ENCODE data around the gene GJE1. TPM values are rescaled to one million over a fixed set of nuclear protein-coding genes. Genes with fewer than 3 reads are reported as not detected.
"Not testable (repeated sequence)": the region's sequence is repeated elsewhere in the genome, so short reads cannot be mapped to it uniquely, and the experiment has no call there.

GJE1 gene
- total and polyA plus RNA-seq, 10 of the 15 experiments (the other 5 are each of a cell fraction or from before 2014, with no cell fraction given), result not detected

GRCh38 chr6:142088858-142089216 lies 43.9 kb upstream of the GJE1 start:
- peak; percentile 80 for TF ChIP-seq REST (IDR thresholded peaks at IDR 0.05; ENCODE audit: low read depth, low read length)
- TF ChIP-seq EZH2 (IDR thresholded peaks at IDR 0.05; ENCODE audit: borderline replicate concordance, control insufficient read depth, low read depth, low read length), result no peak
- no TSS peak for BruUV-seq (replicated peaks)
- RAD21 ChIA-PET (ENCODE audit: unreplicated experiment), result no interaction called here
- no peak for DNase-seq (ENCODE audit: low read depth, low spot score)
- no peak overlapping the region for H3K27ac ChIP-seq (ENCODE audit: control insufficient read depth, insufficient read depth)
- H3K9ac ChIP-seq (ENCODE audit: control insufficient read depth, insufficient read depth, low read length), result no peak overlapping the region
- H4K20me1 ChIP-seq (ENCODE audit: control insufficient read depth, insufficient read depth), result no peaks in the 10 kb centered on the region
- in situ Hi-C loops (cut with MboI), result no loop called here
- no peak for ATAC-seq
- H3K4me2 ChIP-seq (ENCODE audit: control insufficient read depth, insufficient read depth), result no peak overlapping the region
- WGBS (ENCODE audit: insufficient coverage, insufficient replicate concordance, low lambda C conversion rate, missing lambda C conversion rate), result 11% methylated on average over 14 of the region's 14 CpGs
- no peaks in the 10 kb centered on the region for H3K36me3 ChIP-seq (ENCODE audit: control insufficient read depth in 2 of 2, insufficient read depth in 2 of 2, low read length in 1 of 2)
- H3K4me3 ChIP-seq, result no peak overlapping the region
- POLR2A ChIA-PET, result no interaction called here
- no peaks in the 10 kb centered on the region for H3K9me3 ChIP-seq (replicated peaks; ENCODE audit: control insufficient read depth, insufficient read depth, low read length)
- H3K4me1 ChIP-seq (ENCODE audit: control insufficient read depth, insufficient read depth, low read length), result no peaks in the 10 kb centered on the region
- H3K27me3 ChIP-seq (replicated peaks in 1 of 2; ENCODE audit: control insufficient read depth in 2 of 2, insufficient read depth in 2 of 2, low read length in 1 of 2), result no peaks in the 10 kb centered on the region
- intact Hi-C loops (cut with micrococcal nuclease; ENCODE audit: unreplicated experiment), result no loop called here
- no peaks in the 10 kb centered on the region for H3K79me2 ChIP-seq (ENCODE audit: control insufficient read depth, insufficient read depth, low read length)
- CTCF ChIA-PET, result no interaction called here
- FAIRE-seq, result no peak
- SMC1A ChIA-PET (ENCODE audit: uncharacterized antibody, unreplicated experiment), result interaction anchor here (0.7 kb wide), 1 partner anchor 53 kb away, joined by 5 read pairs; no protein-coding TSS in a partner anchor
- H2AFZ ChIP-seq (ENCODE audit: control insufficient read depth, low read depth, low read length), result no peak overlapping the region

DNA sequence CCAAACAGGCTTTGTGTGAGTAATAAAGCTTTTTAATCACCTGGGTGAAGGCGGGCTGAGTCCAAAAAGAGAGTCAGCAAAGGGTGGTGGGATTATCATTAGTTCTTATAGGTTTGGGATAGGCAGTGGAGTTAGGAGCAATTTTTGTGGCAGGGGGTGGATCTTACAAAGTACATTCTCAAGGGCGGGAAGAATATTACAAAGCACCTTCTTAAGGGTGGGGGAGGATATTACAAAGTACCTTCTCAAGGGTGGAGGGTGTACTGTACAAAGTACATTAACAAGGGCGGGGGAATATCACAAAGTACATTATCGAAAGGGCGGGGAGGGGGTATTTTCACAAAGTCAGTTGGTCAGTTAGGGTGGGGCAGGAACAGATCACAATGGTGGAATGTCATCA lies 27.9 kb upstream of the GJE1 start:
- H3K4me1 ChIP-seq (ENCODE audit: control insufficient read depth, insufficient read depth, low read length); intact Hi-C loops (cut with micrococcal nuclease; ENCODE audit: unreplicated experiment); SMC1A ChIA-PET (ENCODE audit: uncharacterized antibody, unreplicated experiment); DNase-seq (ENCODE audit: low read depth, low spot score); H3K4me2 ChIP-seq (ENCODE audit: control insufficient read depth, insufficient read depth); ATAC-seq; H2AFZ ChIP-seq (ENCODE audit: control insufficient read depth, low read depth, low read length); BruUV-seq (replicated peaks); H3K9ac ChIP-seq (ENCODE audit: control insufficient read depth, insufficient read depth, low read length); H3K36me3 ChIP-seq (ENCODE audit: control insufficient read depth in 2 of 2, insufficient read depth in 2 of 2, low read length in 1 of 2); FAIRE-seq; RAD21 ChIA-PET (ENCODE audit: unreplicated experiment); H3K79me2 ChIP-seq (ENCODE audit: control insufficient read depth, insufficient read depth, low read length); H3K27ac ChIP-seq (ENCODE audit: control insufficient read depth, insufficient read depth); H4K20me1 ChIP-seq (ENCODE audit: control insufficient read depth, insufficient read depth); H3K4me3 ChIP-seq; H3K27me3 ChIP-seq (replicated peaks in 1 of 2; ENCODE audit: control insufficient read depth in 2 of 2, insufficient read depth in 2 of 2, low read length in 1 of 2); POLR2A ChIA-PET; H3K9me3 ChIP-seq (replicated peaks; ENCODE audit: control insufficient read depth, insufficient read depth, low read length); in situ Hi-C loops (cut with MboI): not testable (repeated sequence)
- CTCF ChIA-PET, result interaction anchor here (1.9 kb wide), 1 partner anchor 8 kb away, joined by 7 read pairs; no protein-coding TSS in a partner anchor
- 36% methylated on average over 5 of the region's 5 CpGs for WGBS (ENCODE audit: insufficient coverage, insufficient replicate concordance, low lambda C conversion rate, missing lambda C conversion rate)

- H3K27ac ChIP-seq (ENCODE audit: control insufficient read depth, insufficient read depth); H3K4me2 ChIP-seq (ENCODE audit: control insufficient read depth, insufficient read depth); intact Hi-C loops (cut with micrococcal nuclease; ENCODE audit: unreplicated experiment); H3K27me3 ChIP-seq (replicated peaks in 1 of 2; ENCODE audit: control insufficient read depth in 2 of 2, insufficient read depth in 2 of 2, low read length in 1 of 2); H4K20me1 ChIP-seq (ENCODE audit: control insufficient read depth, insufficient read depth); H3K4me1 ChIP-seq (ENCODE audit: control insufficient read depth, insufficient read depth, low read length); BruUV-seq (replicated peaks); H3K9me3 ChIP-seq (replicated peaks; ENCODE audit: control insufficient read depth, insufficient read depth, low read length); H3K9ac ChIP-seq (ENCODE audit: control insufficient read depth, insufficient read depth, low read length); H3K79me2 ChIP-seq (ENCODE audit: control insufficient read depth, insufficient read depth, low read length); ATAC-seq; H3K4me3 ChIP-seq; DNase-seq (ENCODE audit: low read depth, low spot score); H2AFZ ChIP-seq (ENCODE audit: control insufficient read depth, low read depth, low read length); FAIRE-seq; SMC1A ChIA-PET (ENCODE audit: uncharacterized antibody, unreplicated experiment); H3K36me3 ChIP-seq (ENCODE audit: control insufficient read depth in 2 of 2, insufficient read depth in 2 of 2, low read length in 1 of 2); POLR2A ChIA-PET: not testable (repeated sequence)
- CTCF ChIA-PET, result interaction anchor here (0.9 to 4.8 kb wide), 2 partner anchors 10 to 120 kb away, joined by 3 to 40 read pairs; no protein-coding TSS in a partner anchor
- WGBS (ENCODE audit: insufficient coverage, insufficient replicate concordance, low lambda C conversion rate, missing lambda C conversion rate), result 59% methylated on average over 9 of the region's 9 CpGs
- in situ Hi-C loops (cut with MboI), result loop anchor here (10.0 kb wide), 1 partner anchor 436 kb away; no protein-coding TSS in a partner anchor
- RAD21 ChIA-PET (ENCODE audit: unreplicated experiment), result interaction anchor here (0.9 to 1.7 kb wide), 2 partner anchors 121 to 435 kb away, joined by 3 to 6 read pairs; no protein-coding TSS in a partner anchor
Measured at GRCh38 chr6:142110820-142111219, 21.9 kb upstream of the GJE1 start.
